ENCODE measurements around the gene GREB1L.
"Not testable (repeated sequence)": the region's sequence is repeated elsewhere in the genome, so short reads cannot be mapped to it uniquely, and the experiment has no call there.

GREB1L gene

GRCh38 chr18:21242141-21242779, at the start of gene GREB1L:
Gene GREB1L (plus strand): TSS chr18:21242232. CDS start chr18:21383519, 141,287 bp downstream.
- DNase-seq (ENCODE audit: low read depth): no peak

- no peak for DNase-seq (ENCODE audit: low read depth)
Measured at GRCh38 chr18:21192308-21192624, 49.8 kb upstream of the GREB1L start.

- DNase-seq (ENCODE audit: low read depth): no peak
Measured at GRCh38 chr18:21194871-21195771, 46.9 kb upstream of the GREB1L start.

- DNase-seq (ENCODE audit: low read depth): no peak
Measured at GRCh38 chr18:21196426-21196825, 45.6 kb upstream of the GREB1L start.

GRCh38 chr18:21203126-21203525, 38.9 kb upstream of the GREB1L start:
- no peak for DNase-seq (ENCODE audit: low read depth)

GRCh38 chr18:21203542-21204241, 38.3 kb upstream of the GREB1L start:
- DNase-seq (ENCODE audit: low read depth): no peak

GRCh38 chr18:21205695-21206094, 36.3 kb upstream of the GREB1L start:
- no peak for DNase-seq (ENCODE audit: low read depth)

GRCh38 chr18:21210278-21210677, 31.8 kb upstream of the GREB1L start:
- no peak for DNase-seq (ENCODE audit: low read depth)

- no peak for DNase-seq (ENCODE audit: low read depth)
Measured at GRCh38 chr18:21210784-21211183, 31.2 kb upstream of the GREB1L start.

- not testable (repeated sequence) for DNase-seq (ENCODE audit: low read depth)
Measured at GRCh38 chr18:21214409-21214808, 27.6 kb upstream of the GREB1L start.

- DNase-seq (ENCODE audit: low read depth): no peak
Measured at GRCh38 chr18:21215490-21215889, 26.5 kb upstream of the GREB1L start.

GRCh38 chr18:21218862-21219261, 23.2 kb upstream of the GREB1L start:
- no peak for DNase-seq (ENCODE audit: low read depth)

GRCh38 chr18:21230436-21230835, 11.6 kb upstream of the GREB1L start:
- DNase-seq (ENCODE audit: low read depth): no peak

- no peak for DNase-seq (ENCODE audit: low read depth)
Measured at GRCh38 chr18:21241301-21242048, 557 bp upstream of the GREB1L start.

- no peak for DNase-seq (ENCODE audit: low read depth)
Measured at GRCh38 chr18:21242780-21243401, 859 bp downstream of the GREB1L start.

- no peak for DNase-seq (ENCODE audit: low read depth)
Measured at GRCh38 chr18:21254576-21254975, 12.5 kb downstream of the GREB1L start.

- no peak for DNase-seq (ENCODE audit: low read depth)
Measured at GRCh38 chr18:21255211-21255610, 13.2 kb downstream of the GREB1L start.

- no peak for DNase-seq (ENCODE audit: low read depth)
Measured at GRCh38 chr18:21257386-21257785, 15.4 kb downstream of the GREB1L start.

- no peak for DNase-seq (ENCODE audit: low read depth)
Measured at GRCh38 chr18:21260621-21261020, 18.6 kb downstream of the GREB1L start.

GRCh38 chr18:21261352-21261751, 19.3 kb downstream of the GREB1L start:
- no peak for DNase-seq (ENCODE audit: low read depth)

- no peak for DNase-seq (ENCODE audit: low read depth)
Measured at GRCh38 chr18:21262244-21262643, 20.2 kb downstream of the GREB1L start.

GRCh38 chr18:21262979-21263378, 20.9 kb downstream of the GREB1L start:
- no peak for DNase-seq (ENCODE audit: low read depth)
